HG02571 (cell line): ENCODE results near the gene ELAPOR1.
"Not testable (repeated sequence)": the region's sequence is repeated elsewhere in the genome, so short reads cannot be mapped to it uniquely, and the experiment has no call there.

Experiments
- ATAC-seq: cut with Tn5 transposase; IDR thresholded peaks from one replicate; pipeline ENCODE4 v1.9.1; 2021; ENCODE audit warnings: mild to moderate bottlenecking, moderate library complexity; ENCODE audit not compliant: unreplicated experiment

ELAPOR1 gene

DNA sequence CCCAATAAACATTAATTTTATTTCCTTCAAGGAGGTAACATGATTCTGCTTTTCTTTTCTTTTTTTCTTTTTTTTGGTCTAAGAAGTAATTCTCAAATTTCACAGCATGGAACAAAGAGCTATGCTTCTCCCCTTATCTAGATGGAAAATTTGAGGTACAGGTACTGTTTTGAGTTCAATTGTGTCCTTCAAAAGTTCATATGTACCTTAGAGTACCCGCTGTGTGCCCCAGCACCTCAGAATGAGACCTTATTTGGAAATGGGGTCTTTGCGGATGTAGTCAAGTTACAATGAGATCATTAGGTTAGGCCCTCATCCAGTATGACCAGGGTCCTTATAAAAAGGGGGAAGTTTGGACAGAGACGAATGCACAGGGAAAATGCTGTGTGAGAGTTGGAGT, 22.0 kb downstream of the ELAPOR1 start:
- no peak for ATAC-seq

GRCh38 chr1:109136766-109137165, 22.9 kb downstream of the ELAPOR1 start:
- no peak for ATAC-seq

- no peak for ATAC-seq
Measured at GRCh38 chr1:109137958-109138357, 24.0 kb downstream of the ELAPOR1 start.

- ATAC-seq, result no peak
Measured at GRCh38 chr1:109138358-109138757, 24.4 kb downstream of the ELAPOR1 start.

GRCh38 chr1:109140392-109140791, 26.5 kb downstream of the ELAPOR1 start:
- ATAC-seq, result no peak

GRCh38 chr1:109142260-109142659, 28.3 kb downstream of the ELAPOR1 start:
- no peak for ATAC-seq

- ATAC-seq, result not testable (repeated sequence)
Measured at GRCh38 chr1:109142725-109143124, 28.8 kb downstream of the ELAPOR1 start.

GRCh38 chr1:109148987-109149561, 35.2 kb downstream of the ELAPOR1 start:
- ATAC-seq, result no peak

DNA sequence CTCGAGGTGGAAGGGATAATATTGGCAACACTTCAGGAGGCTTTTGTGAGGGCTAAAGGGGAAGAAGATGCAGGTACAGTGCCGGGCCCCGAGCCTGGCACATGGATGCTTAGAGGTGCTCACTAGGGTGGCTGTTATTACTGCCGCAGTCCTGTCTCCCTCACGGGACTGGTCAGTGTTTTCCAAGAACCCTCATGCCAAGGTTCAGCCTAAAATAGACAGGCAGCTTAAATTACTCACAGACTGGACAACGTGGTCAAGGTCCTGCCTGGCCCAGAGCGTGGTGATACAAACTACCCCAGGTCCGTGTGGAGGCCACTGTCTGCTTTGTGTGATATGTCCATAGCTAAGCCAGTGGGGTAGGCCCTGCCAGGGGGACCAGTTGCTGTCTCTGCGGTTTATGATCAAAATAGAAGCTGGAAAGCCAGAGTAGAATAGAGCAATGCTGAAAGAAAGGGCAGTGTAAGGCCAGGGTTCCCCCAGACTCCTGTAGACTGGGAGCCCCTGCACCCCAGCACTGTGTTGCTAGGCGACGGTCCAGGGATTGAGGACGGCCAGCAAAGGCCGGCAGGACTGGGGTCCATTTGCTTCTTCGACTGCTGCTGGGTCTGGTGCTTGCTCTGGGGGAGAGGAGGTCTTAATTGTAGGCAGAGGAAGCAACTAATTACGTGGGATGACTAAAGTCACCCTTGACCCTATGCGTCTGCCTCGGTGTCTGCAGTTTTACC, 36.1 kb downstream of the ELAPOR1 start:
- no peak for ATAC-seq

GRCh38 chr1:109151146-109151990, 37.5 kb downstream of the ELAPOR1 start:
- ATAC-seq, result no peak

GRCh38 chr1:109152196-109152595, 38.3 kb downstream of the ELAPOR1 start:
- no peak for ATAC-seq

- ATAC-seq, result no peak
Measured at GRCh38 chr1:109156916-109157385, 43.0 kb downstream of the ELAPOR1 start.

DNA sequence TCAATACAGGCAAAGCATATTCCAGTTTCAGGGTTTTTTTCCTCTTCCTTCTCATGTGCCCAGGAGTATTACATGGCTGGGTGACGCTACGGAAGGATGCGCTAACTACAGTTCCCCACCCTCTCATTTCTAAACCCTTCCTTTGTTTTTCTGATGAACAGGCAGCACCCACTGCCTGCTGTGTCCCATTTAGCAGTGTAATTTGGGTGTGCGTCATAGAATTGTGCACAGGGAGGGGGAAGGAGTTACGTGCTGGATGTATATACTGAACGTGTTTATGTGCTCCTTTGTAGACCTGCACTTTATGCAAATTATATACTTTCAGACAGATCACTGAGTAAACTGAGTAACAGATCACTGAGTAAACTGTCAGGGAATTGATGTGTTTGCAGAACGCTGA, 44.5 kb downstream of the ELAPOR1 start:
- no peak for ATAC-seq

DNA sequence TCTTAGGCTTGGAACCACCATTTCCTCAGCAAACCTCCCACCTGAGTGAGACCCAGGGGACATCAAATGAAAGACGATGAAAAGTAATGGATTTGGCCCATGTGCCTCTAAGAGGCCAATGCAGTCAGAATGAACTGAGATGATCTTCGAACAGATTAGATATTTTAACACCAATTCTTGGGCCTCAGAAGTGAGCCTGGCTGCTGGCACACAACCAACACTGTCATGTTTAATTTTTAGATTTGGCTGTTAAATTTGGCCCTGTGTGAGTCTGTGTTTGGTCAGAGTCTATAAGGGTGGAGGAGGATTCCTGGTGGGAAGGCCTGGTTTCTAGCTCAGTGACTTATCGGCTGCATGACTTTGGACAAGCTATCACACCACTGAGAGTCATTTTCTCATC, 45.4 kb downstream of the ELAPOR1 start:
- ATAC-seq, result no peak

- ATAC-seq, result no peak
Measured at GRCh38 chr1:109160071-109160840, 46.3 kb downstream of the ELAPOR1 start.

DNA sequence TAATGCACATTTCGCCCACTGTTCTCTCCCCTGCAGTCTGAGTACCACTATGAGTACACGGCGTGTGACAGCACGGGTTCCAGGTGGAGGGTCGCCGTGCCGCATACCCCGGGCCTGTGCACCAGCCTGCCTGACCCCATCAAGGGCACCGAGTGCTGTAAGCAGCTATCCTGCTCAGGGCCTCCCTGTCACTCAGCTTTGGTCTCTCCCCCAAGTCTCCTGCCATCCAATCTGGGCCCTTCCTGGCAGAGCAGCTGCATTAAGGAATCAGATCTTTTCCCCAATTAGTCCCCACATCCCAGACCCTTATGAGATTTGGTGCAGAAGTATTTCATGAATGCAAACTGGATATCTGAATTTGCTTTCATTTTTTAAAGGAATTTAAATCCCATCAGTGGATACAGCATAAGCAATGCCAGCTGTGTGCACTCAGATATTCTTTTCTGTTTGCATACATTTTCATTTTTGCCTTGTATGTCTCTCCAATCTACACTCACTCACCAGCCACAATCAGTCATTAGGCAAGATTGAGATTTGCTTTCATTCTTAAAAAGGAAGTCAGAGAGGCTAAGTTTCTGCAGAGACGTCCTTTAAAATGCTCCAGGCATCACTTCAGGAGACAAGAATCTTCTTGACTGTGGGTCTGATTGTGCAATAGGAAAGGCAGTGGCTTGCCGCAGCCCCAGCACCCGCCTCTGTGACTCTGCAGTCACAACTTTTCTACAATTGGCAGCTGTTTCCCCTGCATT, 48.1 kb downstream of the ELAPOR1 start:
- ATAC-seq, result no peak

DNA sequence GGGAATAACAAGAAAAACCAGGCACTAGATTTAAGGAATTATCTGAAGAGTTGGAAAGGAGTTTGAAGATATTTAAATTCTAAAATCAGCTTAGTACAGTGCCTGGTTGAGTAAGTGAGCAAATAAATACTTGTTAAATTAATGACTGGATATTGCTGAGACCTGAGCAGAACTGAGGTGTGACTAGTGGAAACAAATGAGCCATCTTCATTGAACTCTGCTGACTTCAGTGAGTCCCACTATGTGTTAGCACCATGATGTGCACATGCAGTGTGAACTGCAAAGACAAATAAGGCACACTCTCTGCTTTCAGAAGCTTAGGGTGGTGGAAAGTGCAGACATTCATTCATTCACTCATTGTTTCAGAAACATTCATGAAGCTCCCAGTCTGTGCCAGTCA, 48.7 kb downstream of the ELAPOR1 start:
- ATAC-seq, result no peak

DNA sequence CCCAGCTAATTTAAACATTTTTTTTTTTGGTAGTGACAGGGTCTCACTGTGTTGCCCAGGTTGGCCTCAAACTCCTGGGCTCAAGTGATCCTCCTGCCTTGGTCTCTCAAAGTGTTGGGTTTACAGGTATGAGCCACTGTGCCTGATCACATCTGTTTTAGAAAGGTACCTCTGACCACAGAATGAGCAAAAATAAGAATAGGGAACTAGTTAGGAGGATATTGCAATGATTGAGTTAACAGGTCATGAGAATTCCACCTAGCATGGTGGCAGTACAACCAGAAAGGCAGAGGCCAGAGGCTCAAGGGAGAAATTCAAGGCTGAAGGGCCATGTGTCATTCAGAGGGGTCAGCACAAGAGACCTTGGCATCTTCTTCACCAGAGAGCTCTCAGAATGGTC, 49.6 kb downstream of the ELAPOR1 start:
- no peak for ATAC-seq
